Endothelial cell of umbilical vein (primary cell): Measurements from ENCODE around the gene ERAP2. TPM values are rescaled to one million over a fixed set of nuclear protein-coding genes. Genes with fewer than 3 reads are reported as not detected.

ENCODE experiments used
- BruUV-seq: library from RNA; stranded (reverse); fragments of 400-500 nt; replicated peaks from 2 replicates; lab custom pipeline; 2021; lab: Mats Ljungman, UMichigan
- CTCF ChIA-PET: fragments of 300-600, 350-600 bp; sonication (Branson Sonifier 250); formaldehyde crosslinking; loops from one replicate; lab custom pipeline; 2021; ENCODE audit warnings: antibody characterized with exemption, inconsistent platforms; lab: Charles Lee
- POLR2A ChIA-PET: fragments of 300-600, 350-600 bp; sonication (Branson Sonifier 250); formaldehyde crosslinking; loops from one replicate; lab custom pipeline; 2021; ENCODE audit warnings: antibody characterized with exemption, inconsistent platforms; lab: Charles Lee
- DNase-seq: peaks from one replicate; pipeline ENCODE4 v3.0.0-alpha.2; 2011; ENCODE audit warnings: low read depth, low spot score
- FAIRE-seq: peaks from 2 replicates; lab custom pipeline; 2011; peaks lifted over from hg19 to GRCh38; lab: Jason Lieb, UNC
- H2AFZ ChIP-seq: 2 replicates; pipeline ENCODE4 v1.6.0; 2012; ENCODE audit warnings: low read depth, low read length, control low read depth, inconsistent platforms
- H3K27ac ChIP-seq: 2 replicates; pipeline ENCODE4 v1.5.1; 2011; ENCODE audit warnings: low read depth, mild to moderate bottlenecking, control low read depth, low read length, moderate library complexity; ENCODE audit not compliant: insufficient read depth
- H3K27me3 ChIP-seq, 2 experiments: 2 replicates each; pipeline versions ENCODE4 v1.6.0 to v1.6.1; 2011; ENCODE audit warnings: low read length in 2 of 2, mixed read lengths in 1 of 2; ENCODE audit not compliant: control insufficient read depth in 2 of 2, insufficient read depth in 2 of 2
- H3K36me3 ChIP-seq, 2 experiments: 2 replicates in 1 of 2; 3 replicates in 1 of 2; pipeline ENCODE4 v1.5.1; 2011; ENCODE audit warnings: low read length in 2 of 2, mild to moderate bottlenecking in 1 of 2, moderate library complexity in 1 of 2; ENCODE audit not compliant: control insufficient read depth in 2 of 2, insufficient read depth in 2 of 2; ENCODE audit errors: extremely low read depth in 1 of 2
- H3K4me1 ChIP-seq: 3 replicates; pipeline ENCODE4 v1.5.1; 2011; ENCODE audit warnings: mild to moderate bottlenecking, low read length; ENCODE audit not compliant: control insufficient read depth, insufficient read depth; ENCODE audit errors: extremely low read depth
- H3K4me2 ChIP-seq: 2 replicates; pipeline ENCODE4 v1.6.1; 2011; ENCODE audit warnings: low read length, control low read depth, mixed read lengths; ENCODE audit not compliant: insufficient read depth
- H3K4me3 ChIP-seq, 3 experiments: fragments of 200-600 bp in 1 of 3; sonication (generic), shearing (Covaris generic) in 1 of 3; replicated peaks in 1 of 3; 2 replicates each; pipeline ENCODE4 v1.5.1; 2011 to 2016; ENCODE audit warnings: control low read depth in 3 of 3, low read length in 3 of 3, mild to moderate bottlenecking in 2 of 3, inconsistent platforms in 1 of 3, low read depth in 1 of 3, moderate library complexity in 1 of 3; ENCODE audit not compliant: insufficient read depth in 1 of 3
- H3K79me2 ChIP-seq: 2 replicates; pipeline ENCODE4 v1.6.0; 2012; ENCODE audit warnings: low read length, inconsistent platforms; ENCODE audit not compliant: control insufficient read depth, insufficient read depth
- H3K9ac ChIP-seq: replicated peaks from 2 replicates; pipeline ENCODE3; 2011; ENCODE audit warnings: low read length, control low read depth; ENCODE audit not compliant: insufficient read depth; ENCODE audit errors: extremely low read depth
- H3K9me1 ChIP-seq: replicated peaks from 3 replicates; pipeline ENCODE4 v1.6.0; 2011; ENCODE audit warnings: mild to moderate bottlenecking, low read length; ENCODE audit not compliant: control insufficient read depth, insufficient read depth; ENCODE audit errors: extremely low read depth
- H3K9me3 ChIP-seq: replicated peaks from 2 replicates; pipeline ENCODE4 v1.5.1; 2012; ENCODE audit warnings: low read length, inconsistent platforms; ENCODE audit not compliant: control insufficient read depth, insufficient read depth
- H4K20me1 ChIP-seq: replicated peaks from 2 replicates; pipeline ENCODE3; 2011; ENCODE audit warnings: mild to moderate bottlenecking, low read length; ENCODE audit not compliant: control insufficient read depth, insufficient read depth; ENCODE audit errors: extremely low read depth
- EZH2 ChIP-seq: IDR thresholded peaks from 2 replicates; pipeline ENCODE4 v1.6.1; 2012; ENCODE audit warnings: borderline replicate concordance, low read depth, mild to moderate bottlenecking, moderate library complexity, low read length, inconsistent platforms; ENCODE audit not compliant: severe bottlenecking
- FOS ChIP-seq: IDR thresholded peaks from 2 replicates; pipeline ENCODE4 v1.6.1; 2011; ENCODE audit warnings: mild to moderate bottlenecking, low read length, moderate library complexity, borderline replicate concordance; ENCODE audit not compliant: insufficient read depth
- GATA2 ChIP-seq: IDR thresholded peaks from 2 replicates; pipeline ENCODE4 v1.7.0; 2011; ENCODE audit warnings: low read depth, mild to moderate bottlenecking, moderate library complexity, mixed read lengths, low read length; ENCODE audit not compliant: insufficient read length, insufficient read depth
- JUN ChIP-seq: IDR thresholded peaks from 2 replicates; pipeline ENCODE4 v1.6.1; 2011; ENCODE audit warnings: borderline replicate concordance, low read depth; ENCODE audit not compliant: insufficient read length, insufficient read depth
- MYC ChIP-seq: IDR thresholded peaks from one replicate; pipeline ENCODE4 v1.6.1; 2011; ENCODE audit warnings: mild to moderate bottlenecking, low read depth, low read length
- POLR2A ChIP-seq: IDR thresholded peaks from 2 replicates; pipeline ENCODE4 v1.6.1; 2012; ENCODE audit warnings: low read depth, mild to moderate bottlenecking, control low read depth, low read length
- POLR2AphosphoS5 ChIP-seq: IDR thresholded peaks from 2 replicates; pipeline ENCODE4 v1.6.1; 2012; ENCODE audit warnings: low read depth, mild to moderate bottlenecking, control low read depth, low read length, moderate library complexity; ENCODE audit not compliant: insufficient read depth
- dilution Hi-C: fragments of 300-500 bp; cut with MboI; formaldehyde crosslinking; loops from one replicate; pipeline ENCODE4 v1.15.0; 2019; ENCODE audit warnings: low sequenced_read_pairs; ENCODE audit not compliant: extremely low pct_ligation_motif_present
- intact Hi-C: fragments of 100-400 bp; cut with micrococcal nuclease; formaldehyde crosslinking; loops from one replicate; pipeline ENCODE4 v1.10.0; 2022
- polyA plus RNA-seq, 4 experiments: library from polyadenylated mRNA; depleted of rRNA in 3 of 4; stranded (reverse) in 3 of 4; unstranded in 1 of 4; fragments of >200 nt; gene quantifications; 2 replicates each; pipeline versions ENCODE4 v1.2.1 to v1.2.3, GENCODE V29; 2011 to 2012; ENCODE audit warnings: missing spikeins in 1 of 4
- total RNA-seq: library from RNA; stranded (reverse); gene quantifications from 2 replicates; pipeline ENCODE4 v1.2.3, GENCODE V29; 2021
- TF ChIP-seq, protein P1 (sequence below): IDR thresholded peaks from 2 replicates; pipeline ENCODE4 v1.6.1; 2011; ENCODE audit not compliant: insufficient read depth, insufficient read length
- TF ChIP-seq, protein P2 (sequence below), 2 donors: IDR thresholded peaks; 1 replicate in 1 of 2; 2 replicates in 1 of 2; pipeline ENCODE4 v1.5.1; 2011; ENCODE audit warnings: low read length in 2 of 2, mild to moderate bottlenecking in 2 of 2, moderate library complexity in 2 of 2, control low read depth in 1 of 2, inconsistent platforms in 1 of 2, low read depth in 1 of 2; ENCODE audit not compliant: insufficient read depth in 1 of 2; ENCODE audit errors: extremely low read depth in 1 of 2

ERAP2 gene
- total and polyA plus RNA-seq, 2 donors (not counting 3 experiments of a cell fraction or from before 2014, with no cell fraction given), result 3.1 to 10.0 TPM

DNA sequence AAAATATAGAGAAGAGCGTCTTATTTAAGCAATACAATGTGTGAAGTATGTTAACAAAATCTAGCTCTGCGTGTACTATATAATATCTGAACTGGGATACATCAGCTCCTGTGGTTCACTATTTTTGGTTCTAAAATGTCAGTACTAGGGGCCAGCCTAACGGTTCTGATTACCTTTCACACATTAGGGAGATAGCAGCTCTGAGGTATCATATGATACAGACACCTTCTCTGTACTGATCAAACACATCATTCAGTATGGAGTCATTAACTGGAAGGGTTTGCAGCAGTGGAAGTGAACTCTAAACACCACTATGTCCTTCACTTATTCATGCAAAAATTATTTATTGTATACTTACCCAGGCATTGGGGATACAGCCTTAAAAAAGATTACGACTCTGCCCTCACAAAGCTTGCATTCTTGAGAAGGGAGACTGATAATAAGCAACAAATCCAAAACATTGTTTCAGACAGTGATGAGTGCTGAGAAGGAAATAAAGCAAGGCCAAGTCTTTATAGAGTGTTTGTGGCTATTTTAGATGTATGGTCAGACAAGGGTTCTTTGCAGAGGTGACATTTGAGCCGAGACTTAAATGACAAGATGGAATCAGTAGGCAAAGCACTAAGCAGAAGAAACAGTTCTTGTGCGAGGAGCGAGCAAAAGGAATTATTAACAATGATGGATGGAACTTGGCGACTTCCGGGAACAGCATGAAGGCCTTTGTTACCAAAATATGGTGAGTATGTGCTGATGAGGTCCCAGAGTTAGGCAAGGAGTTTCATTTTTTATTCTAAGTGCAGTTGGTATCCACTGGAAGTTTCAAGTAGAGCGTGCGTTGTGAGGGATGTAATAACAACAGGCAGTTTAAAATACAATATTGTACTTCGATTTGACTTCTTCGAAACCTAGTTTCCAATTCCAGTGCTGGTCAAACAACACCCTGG is 57.7 kb downstream of the ERAP2 start:
- H3K9ac ChIP-seq, result peak overlapping the region; percentile 85
- H4K20me1 ChIP-seq, result no peaks in the 10 kb centered on the region
- ChIA-PET CTCF (interaction anchor here (1.4 to 3.4 kb wide), 2 partner anchors 63 to 65 kb away, joined by 5 to 14 read pairs; no protein-coding TSS in a partner anchor), POLR2A (no interaction called here)
- H3K4me2 ChIP-seq, result peak overlapping the region; percentile 68
- H3K9me3 ChIP-seq, result no peaks in the 10 kb centered on the region
- DNase-seq (no peak), FAIRE-seq (peak; percentile 33)
- TF ChIP-seq FOS, result no peak
- TF ChIP-seq, protein P1, sequence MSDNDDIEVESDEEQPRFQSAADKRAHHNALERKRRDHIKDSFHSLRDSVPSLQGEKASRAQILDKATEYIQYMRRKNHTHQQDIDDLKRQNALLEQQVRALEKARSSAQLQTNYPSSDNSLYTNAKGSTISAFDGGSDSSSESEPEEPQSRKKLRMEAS, result no peak
- TF ChIP-seq POLR2AphosphoS5, result no peak
- TF ChIP-seq MYC, result no peak
- TF ChIP-seq EZH2, result no peak
- no peak for TF ChIP-seq JUN
- no peak for TF ChIP-seq POLR2A
- TF ChIP-seq, protein P2, sequence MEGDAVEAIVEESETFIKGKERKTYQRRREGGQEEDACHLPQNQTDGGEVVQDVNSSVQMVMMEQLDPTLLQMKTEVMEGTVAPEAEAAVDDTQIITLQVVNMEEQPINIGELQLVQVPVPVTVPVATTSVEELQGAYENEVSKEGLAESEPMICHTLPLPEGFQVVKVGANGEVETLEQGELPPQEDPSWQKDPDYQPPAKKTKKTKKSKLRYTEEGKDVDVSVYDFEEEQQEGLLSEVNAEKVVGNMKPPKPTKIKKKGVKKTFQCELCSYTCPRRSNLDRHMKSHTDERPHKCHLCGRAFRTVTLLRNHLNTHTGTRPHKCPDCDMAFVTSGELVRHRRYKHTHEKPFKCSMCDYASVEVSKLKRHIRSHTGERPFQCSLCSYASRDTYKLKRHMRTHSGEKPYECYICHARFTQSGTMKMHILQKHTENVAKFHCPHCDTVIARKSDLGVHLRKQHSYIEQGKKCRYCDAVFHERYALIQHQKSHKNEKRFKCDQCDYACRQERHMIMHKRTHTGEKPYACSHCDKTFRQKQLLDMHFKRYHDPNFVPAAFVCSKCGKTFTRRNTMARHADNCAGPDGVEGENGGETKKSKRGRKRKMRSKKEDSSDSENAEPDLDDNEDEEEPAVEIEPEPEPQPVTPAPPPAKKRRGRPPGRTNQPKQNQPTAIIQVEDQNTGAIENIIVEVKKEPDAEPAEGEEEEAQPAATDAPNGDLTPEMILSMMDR (IDR thresholded peaks at IDR 0.05; ENCODE audit: extremely low read depth in 1 of 2, insufficient read depth in 1 of 2, low read depth in 1 of 2, low read length in 2 of 2), result no peak
- TF ChIP-seq GATA2, result no peak
- intact Hi-C loops (loop anchor here (10.0 kb wide), 1 partner anchor 1841 kb away; the partner anchor contains the start of gene RGMB), dilution Hi-C loops (no loop called here)
- H3K36me3 ChIP-seq, result no peaks in the 10 kb centered on the region
- no peaks in the 10 kb centered on the region for H3K27me3 ChIP-seq
- H3K27ac ChIP-seq, result peak overlapping the region; percentile 82
- H2AFZ ChIP-seq, result peak overlapping the region; percentile 87
- H3K79me2 ChIP-seq, result peaks cover 22% of the 10 kb centered on the region
- H3K4me3 ChIP-seq, result peak overlapping the region; percentile 30 to 97 (median 85)
- H3K4me1 ChIP-seq, result peaks cover 21% of the 10 kb centered on the region
- no TSS peak for BruUV-seq
- H3K9me1 ChIP-seq, result no peaks in the 10 kb centered on the region
